Liver (tissue), 9 donors: ENCODE measurements around the gene TAF1C. TPM values are rescaled to one million over a fixed set of nuclear protein-coding genes. Genes with fewer than 3 reads are reported as not detected.

Experiments used
- DNase-seq: peaks from one replicate; pipeline ENCODE4 v3.0.0-alpha.2; 2017; ENCODE audit warnings: low spot score
- H3K27ac ChIP-seq, 2 donors: one replicate each; pipeline ENCODE4 v1.7.0; 2013; ENCODE audit warnings: inconsistent platforms in 2 of 2, low read length in 2 of 2, control low read depth in 1 of 2, low read depth in 1 of 2, mild to moderate bottlenecking in 1 of 2
- H3K27me3 ChIP-seq, 4 donors: one replicate each; pipeline versions ENCODE4 v1.6.1 to v1.7.0; 2013; ENCODE audit warnings: low read length in 3 of 4, inconsistent platforms in 1 of 4, mild to moderate bottlenecking in 1 of 4, moderate library complexity in 1 of 4; ENCODE audit not compliant: control insufficient read depth in 4 of 4, insufficient read depth in 4 of 4
- H3K36me3 ChIP-seq, 4 donors: one replicate each; pipeline versions ENCODE4 v1.6.1 to v1.7.0; 2013; ENCODE audit warnings: low read length in 3 of 4, mild to moderate bottlenecking in 3 of 4, low read depth in 1 of 4, moderate library complexity in 1 of 4; ENCODE audit not compliant: control insufficient read depth in 4 of 4, insufficient read depth in 3 of 4
- H3K4me1 ChIP-seq, 4 donors: one replicate each; pipeline versions ENCODE4 v1.6.1 to v1.7.0; 2013; ENCODE audit warnings: low read length in 3 of 4, mild to moderate bottlenecking in 3 of 4, moderate library complexity in 1 of 4; ENCODE audit not compliant: control insufficient read depth in 4 of 4, insufficient read depth in 4 of 4
- H3K4me3 ChIP-seq, 3 donors: one replicate each; pipeline versions ENCODE4 v1.6.1 to v1.7.0; 2013; ENCODE audit warnings: low read length in 3 of 3, control low read depth in 1 of 3, low read depth in 1 of 3, mild to moderate bottlenecking in 1 of 3
- H3K9ac ChIP-seq, 2 donors: one replicate each; pipeline ENCODE4 v1.7.0; 2013; ENCODE audit warnings: low read length in 2 of 2, mild to moderate bottlenecking in 2 of 2, moderate library complexity in 2 of 2, control low read depth in 1 of 2, low read depth in 1 of 2
- H3K9me3 ChIP-seq, 4 donors: one replicate each; pipeline versions ENCODE4 v1.6.1 to v1.7.0; 2013; ENCODE audit warnings: low read length in 3 of 4; ENCODE audit not compliant: control insufficient read depth in 4 of 4
- EGR1 ChIP-seq, 2 donors: IDR thresholded peaks; 2 replicates each; pipeline ENCODE4 v1.6.1; 2016 to 2018; ENCODE audit warnings: antibody characterized with exemption in 2 of 2, low read depth in 2 of 2
- FOXA1 ChIP-seq: IDR thresholded peaks from 2 replicates; pipeline ENCODE4 v1.6.1; 2016; ENCODE audit warnings: antibody characterized with exemption
- FOXA2 ChIP-seq: IDR thresholded peaks from 2 replicates; pipeline ENCODE4 v1.6.1; 2016; ENCODE audit warnings: antibody characterized with exemption
- GABPA ChIP-seq, 2 donors: IDR thresholded peaks in 1 of 2; conservative IDR thresholded peaks in 1 of 2; 2 replicates each; pipeline ENCODE4 v1.6.1; 2016; ENCODE audit warnings: antibody characterized with exemption in 2 of 2, mild to moderate bottlenecking in 1 of 2, moderate library complexity in 1 of 2
- HNF4A ChIP-seq, 2 donors: conservative IDR thresholded peaks; 2 replicates each; pipeline ENCODE4 v1.6.1; 2016; ENCODE audit warnings: antibody characterized with exemption in 2 of 2, mild to moderate bottlenecking in 2 of 2
- HNF4G ChIP-seq: IDR thresholded peaks from 2 replicates; pipeline ENCODE4 v1.6.1; 2016; ENCODE audit warnings: antibody characterized with exemption
- JUND ChIP-seq, 2 donors: IDR thresholded peaks; 2 replicates each; pipeline ENCODE4 v1.6.1; 2016; ENCODE audit warnings: antibody characterized with exemption in 2 of 2
- SP1 ChIP-seq: IDR thresholded peaks from 2 replicates; pipeline ENCODE4 v1.6.1; 2018; ENCODE audit warnings: antibody characterized with exemption, mild to moderate bottlenecking
- TAF1 ChIP-seq: conservative IDR thresholded peaks from 2 replicates; pipeline ENCODE4 v1.6.1; 2016; ENCODE audit warnings: antibody characterized with exemption, mild to moderate bottlenecking
- YY1 ChIP-seq: IDR thresholded peaks from 2 replicates; pipeline ENCODE4 v1.6.1; 2016; ENCODE audit warnings: antibody characterized with exemption, mild to moderate bottlenecking
- WGBS: extraction: QIAGEN DNeasy Blood & Tissue Kit; methylation state at CpG from one replicate; pipeline ENCODE4 v1.1.7; 2013; 5-methylcytosine and 5-hydroxymethylcytosine counted together
- polyA plus RNA-seq, 2 donors: library from polyadenylated mRNA; stranded (reverse) in 1 of 2; unstranded in 1 of 2; fragments of 200-250 nt in 1 of 2; fragments of >200 nt in 1 of 2; fragmentation: Nextera tagmentation in 1 of 2; extraction: Ambion mirVana in 1 of 2; gene quantifications; one replicate each; pipeline versions ENCODE4 v1.2.1 to v1.2.3, GENCODE V29; 2013 to 2015
- total RNA-seq, 2 donors: library from RNA; depleted of rRNA; stranded (reverse); fragments of >200 nt; gene quantifications; one replicate each; pipeline ENCODE4 v1.2.3, GENCODE V29; 2014
- TF ChIP-seq, protein P1 (sequence below): IDR thresholded peaks from 2 replicates; pipeline ENCODE4 v1.6.1; 2016; ENCODE audit warnings: antibody characterized with exemption
- TF ChIP-seq, protein P2 (sequence below): IDR thresholded peaks from 2 replicates; pipeline ENCODE4 v1.6.1; 2016; ENCODE audit warnings: antibody characterized with exemption, mild to moderate bottlenecking
- TF ChIP-seq, protein P3 (sequence below): IDR thresholded peaks from 2 replicates; pipeline ENCODE4 v1.6.1; 2016; ENCODE audit warnings: antibody characterized with exemption
- TF ChIP-seq, protein P4 (sequence below): fragments of 150-350 bp; IDR thresholded peaks from 2 replicates; pipeline ENCODE4 v1.5.1; 2017; ENCODE audit warnings: improper control_type of control experiment, low read depth, low read length; ENCODE audit not compliant: missing input control
- TF ChIP-seq, protein P5 (sequence below): IDR thresholded peaks from 2 replicates; pipeline ENCODE4 v1.6.1; 2016; ENCODE audit warnings: antibody characterized with exemption
- donor health status: healthy.
- donor health status: healthy.
- donor health status: healthy.
- donor health status: healthy.
- donor health status: healthy.

TAF1C gene
- total and polyA plus RNA-seq, 4 donors, result 10.2 to 34.5 (median 11.3) TPM

DNA sequence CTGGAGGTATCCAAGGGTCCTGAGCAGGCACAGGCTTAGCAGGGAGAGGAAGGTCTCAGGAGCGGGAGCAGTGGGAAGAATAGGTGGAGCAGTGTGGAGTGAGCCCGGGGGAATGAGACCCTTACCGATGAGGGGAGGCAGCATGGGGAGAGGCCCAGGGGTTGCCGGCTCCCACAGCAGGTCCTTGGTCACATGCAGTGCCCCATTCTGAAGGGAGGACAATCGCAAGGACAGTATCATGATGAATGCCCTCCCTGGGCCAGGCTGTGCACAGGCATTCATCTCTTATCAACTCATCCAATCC, 3.3 kb downstream of the TAF1C start:
- Histone ChIP-seq H3K27ac (no peak overlapping the region), H3K4me3 (no peak overlapping the region), H3K36me3 (peaks cover 9 to 47% (median 18%) of the 10 kb centered on the region in 4 donors), H3K9ac (no peak overlapping the region), H3K27me3 (no peaks in the 10 kb centered on the region), H3K4me1 (peaks cover 0 to 17% (median 6%) of the 10 kb centered on the region in 4 donors), H3K9me3 (no peaks in the 10 kb centered on the region)
- WGBS, result 94% methylated on average over 5 of the region's 5 CpGs
- TF ChIP-seq TAF1 (no peak), GABPA (IDR thresholded peaks at IDR 0.05 in 1 of 2, conservative IDR thresholded peaks at IDR 0.05 in 1 of 2) (no peak), HNF4A (conservative IDR thresholded peaks at IDR 0.05) (no peak), FOXA2 (no peak), JUND (IDR thresholded peaks at IDR 0.05) (no peak), SP1 (no peak), HNF4G (no peak)
- TF ChIP-seq, protein P1, sequence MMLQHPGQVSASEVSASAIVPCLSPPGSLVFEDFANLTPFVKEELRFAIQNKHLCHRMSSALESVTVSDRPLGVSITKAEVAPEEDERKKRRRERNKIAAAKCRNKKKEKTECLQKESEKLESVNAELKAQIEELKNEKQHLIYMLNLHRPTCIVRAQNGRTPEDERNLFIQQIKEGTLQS, result no peak
- TF ChIP-seq, protein P2, sequence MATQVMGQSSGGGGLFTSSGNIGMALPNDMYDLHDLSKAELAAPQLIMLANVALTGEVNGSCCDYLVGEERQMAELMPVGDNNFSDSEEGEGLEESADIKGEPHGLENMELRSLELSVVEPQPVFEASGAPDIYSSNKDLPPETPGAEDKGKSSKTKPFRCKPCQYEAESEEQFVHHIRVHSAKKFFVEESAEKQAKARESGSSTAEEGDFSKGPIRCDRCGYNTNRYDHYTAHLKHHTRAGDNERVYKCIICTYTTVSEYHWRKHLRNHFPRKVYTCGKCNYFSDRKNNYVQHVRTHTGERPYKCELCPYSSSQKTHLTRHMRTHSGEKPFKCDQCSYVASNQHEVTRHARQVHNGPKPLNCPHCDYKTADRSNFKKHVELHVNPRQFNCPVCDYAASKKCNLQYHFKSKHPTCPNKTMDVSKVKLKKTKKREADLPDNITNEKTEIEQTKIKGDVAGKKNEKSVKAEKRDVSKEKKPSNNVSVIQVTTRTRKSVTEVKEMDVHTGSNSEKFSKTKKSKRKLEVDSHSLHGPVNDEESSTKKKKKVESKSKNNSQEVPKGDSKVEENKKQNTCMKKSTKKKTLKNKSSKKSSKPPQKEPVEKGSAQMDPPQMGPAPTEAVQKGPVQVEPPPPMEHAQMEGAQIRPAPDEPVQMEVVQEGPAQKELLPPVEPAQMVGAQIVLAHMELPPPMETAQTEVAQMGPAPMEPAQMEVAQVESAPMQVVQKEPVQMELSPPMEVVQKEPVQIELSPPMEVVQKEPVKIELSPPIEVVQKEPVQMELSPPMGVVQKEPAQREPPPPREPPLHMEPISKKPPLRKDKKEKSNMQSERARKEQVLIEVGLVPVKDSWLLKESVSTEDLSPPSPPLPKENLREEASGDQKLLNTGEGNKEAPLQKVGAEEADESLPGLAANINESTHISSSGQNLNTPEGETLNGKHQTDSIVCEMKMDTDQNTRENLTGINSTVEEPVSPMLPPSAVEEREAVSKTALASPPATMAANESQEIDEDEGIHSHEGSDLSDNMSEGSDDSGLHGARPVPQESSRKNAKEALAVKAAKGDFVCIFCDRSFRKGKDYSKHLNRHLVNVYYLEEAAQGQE, result no peak
- TF ChIP-seq, protein P3, sequence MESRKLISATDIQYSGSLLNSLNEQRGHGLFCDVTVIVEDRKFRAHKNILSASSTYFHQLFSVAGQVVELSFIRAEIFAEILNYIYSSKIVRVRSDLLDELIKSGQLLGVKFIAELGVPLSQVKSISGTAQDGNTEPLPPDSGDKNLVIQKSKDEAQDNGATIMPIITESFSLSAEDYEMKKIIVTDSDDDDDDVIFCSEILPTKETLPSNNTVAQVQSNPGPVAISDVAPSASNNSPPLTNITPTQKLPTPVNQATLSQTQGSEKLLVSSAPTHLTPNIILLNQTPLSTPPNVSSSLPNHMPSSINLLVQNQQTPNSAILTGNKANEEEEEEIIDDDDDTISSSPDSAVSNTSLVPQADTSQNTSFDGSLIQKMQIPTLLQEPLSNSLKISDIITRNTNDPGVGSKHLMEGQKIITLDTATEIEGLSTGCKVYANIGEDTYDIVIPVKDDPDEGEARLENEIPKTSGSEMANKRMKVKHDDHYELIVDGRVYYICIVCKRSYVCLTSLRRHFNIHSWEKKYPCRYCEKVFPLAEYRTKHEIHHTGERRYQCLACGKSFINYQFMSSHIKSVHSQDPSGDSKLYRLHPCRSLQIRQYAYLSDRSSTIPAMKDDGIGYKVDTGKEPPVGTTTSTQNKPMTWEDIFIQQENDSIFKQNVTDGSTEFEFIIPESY, result no peak
- DNase-seq, result no peak

DNA sequence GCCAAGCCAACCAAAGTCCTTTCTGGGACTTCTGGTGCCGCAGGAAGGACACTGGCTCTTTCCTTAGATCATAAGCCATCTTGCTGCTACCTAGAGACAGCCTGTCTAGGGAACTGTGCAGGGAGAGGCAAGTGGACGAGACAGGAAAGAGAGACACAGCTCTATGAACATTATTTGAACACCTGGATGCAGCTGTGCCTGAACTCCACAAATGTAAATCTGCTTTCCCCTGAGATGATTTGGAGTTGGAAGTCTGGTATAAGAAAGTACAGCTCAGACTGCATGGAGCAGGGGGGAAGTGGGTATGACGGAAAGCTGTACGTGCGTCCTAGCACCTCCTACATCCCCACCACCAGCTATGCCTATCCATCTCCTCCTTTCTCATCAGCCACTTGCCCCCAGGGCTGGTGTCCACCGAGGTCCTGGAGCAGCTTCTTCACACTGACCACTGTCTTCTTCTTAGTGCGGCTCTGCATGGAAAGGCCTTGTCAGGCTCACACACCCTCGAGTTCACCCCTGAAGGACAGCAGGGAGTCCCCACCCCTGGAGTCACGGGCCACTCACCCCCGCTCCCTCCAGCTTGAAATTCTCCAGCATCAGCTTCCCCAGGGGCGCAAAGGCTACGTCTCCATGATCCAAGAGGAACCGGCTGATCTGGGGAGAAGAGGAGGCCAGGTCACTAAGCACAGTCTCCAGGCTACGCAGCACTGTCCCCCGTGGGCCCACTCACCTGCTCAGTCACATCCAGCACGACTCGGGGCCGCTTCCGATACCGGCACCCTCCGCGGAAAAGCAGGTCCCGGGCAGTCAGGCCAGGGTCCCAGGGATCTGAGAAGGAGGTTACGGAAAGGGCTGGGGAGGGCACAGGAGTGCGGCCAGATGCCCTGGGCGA, 3.9 kb downstream of the TAF1C start:
- Histone ChIP-seq H3K27me3 (no peaks in the 10 kb centered on the region), H3K36me3 (peaks cover 9 to 53% (median 19%) of the 10 kb centered on the region in 4 donors), H3K4me3 (no peak overlapping the region), H3K27ac (no peak overlapping the region), H3K9me3 (no peaks in the 10 kb centered on the region), H3K4me1 (peaks cover 0 to 17% (median 6%) of the 10 kb centered on the region in 4 donors), H3K9ac (no peak overlapping the region)
- whole genome bisulfite sequencing, result 96% methylated on average over 26 of the region's 26 CpGs
- TF ChIP-seq, protein P4, sequence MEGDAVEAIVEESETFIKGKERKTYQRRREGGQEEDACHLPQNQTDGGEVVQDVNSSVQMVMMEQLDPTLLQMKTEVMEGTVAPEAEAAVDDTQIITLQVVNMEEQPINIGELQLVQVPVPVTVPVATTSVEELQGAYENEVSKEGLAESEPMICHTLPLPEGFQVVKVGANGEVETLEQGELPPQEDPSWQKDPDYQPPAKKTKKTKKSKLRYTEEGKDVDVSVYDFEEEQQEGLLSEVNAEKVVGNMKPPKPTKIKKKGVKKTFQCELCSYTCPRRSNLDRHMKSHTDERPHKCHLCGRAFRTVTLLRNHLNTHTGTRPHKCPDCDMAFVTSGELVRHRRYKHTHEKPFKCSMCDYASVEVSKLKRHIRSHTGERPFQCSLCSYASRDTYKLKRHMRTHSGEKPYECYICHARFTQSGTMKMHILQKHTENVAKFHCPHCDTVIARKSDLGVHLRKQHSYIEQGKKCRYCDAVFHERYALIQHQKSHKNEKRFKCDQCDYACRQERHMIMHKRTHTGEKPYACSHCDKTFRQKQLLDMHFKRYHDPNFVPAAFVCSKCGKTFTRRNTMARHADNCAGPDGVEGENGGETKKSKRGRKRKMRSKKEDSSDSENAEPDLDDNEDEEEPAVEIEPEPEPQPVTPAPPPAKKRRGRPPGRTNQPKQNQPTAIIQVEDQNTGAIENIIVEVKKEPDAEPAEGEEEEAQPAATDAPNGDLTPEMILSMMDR, result no peak
- no peak for TF ChIP-seq YY1
- no peak for TF ChIP-seq TAF1
- TF ChIP-seq EGR1 (IDR thresholded peaks at IDR 0.05; ENCODE audit: low read depth in 2 of 2), result no peak
- TF ChIP-seq FOXA1, result no peak
- no peak for TF ChIP-seq GABPA (IDR thresholded peaks at IDR 0.05 in 1 of 2, conservative IDR thresholded peaks at IDR 0.05 in 1 of 2)
- TF ChIP-seq, protein P1, result no peak
- TF ChIP-seq JUND (IDR thresholded peaks at IDR 0.05), result no peak
- TF ChIP-seq, protein P3, result no peak
- no peak for TF ChIP-seq HNF4A (conservative IDR thresholded peaks at IDR 0.05)
- TF ChIP-seq, protein P5, sequence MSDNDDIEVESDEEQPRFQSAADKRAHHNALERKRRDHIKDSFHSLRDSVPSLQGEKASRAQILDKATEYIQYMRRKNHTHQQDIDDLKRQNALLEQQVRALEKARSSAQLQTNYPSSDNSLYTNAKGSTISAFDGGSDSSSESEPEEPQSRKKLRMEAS, result no peak
- no peak for DNase-seq
